Trophoblast cell (in vitro differentiated cells and primary cell): ENCODE results near the gene HIPK2.

ENCODE experiments used
- DNase-seq, 2 donors: peaks; one replicate each; pipeline ENCODE4 v3.0.0-alpha.2; 2016
- H2AFZ ChIP-seq: 2 replicates; pipeline ENCODE4 v1.6.1; 2013; ENCODE audit warnings: low read length, moderate library complexity, mild to moderate bottlenecking; ENCODE audit not compliant: insufficient read depth, poor library complexity
- H2AK5ac ChIP-seq: 2 replicates; pipeline ENCODE4 v1.6.1; 2013; ENCODE audit warnings: mild to moderate bottlenecking, low read length
- H2BK120ac ChIP-seq: 2 replicates; pipeline ENCODE4 v1.6.1; 2013; ENCODE audit warnings: low read length, mild to moderate bottlenecking, moderate library complexity; ENCODE audit not compliant: insufficient read depth, poor library complexity
- H2BK12ac ChIP-seq: 2 replicates; pipeline ENCODE4 v1.6.1; 2013; ENCODE audit warnings: mild to moderate bottlenecking, low read length, moderate library complexity
- H2BK5ac ChIP-seq: 2 replicates; pipeline ENCODE4 v1.6.1; 2013; ENCODE audit warnings: low read length, low read depth, moderate library complexity, mild to moderate bottlenecking; ENCODE audit not compliant: poor library complexity
- H3K14ac ChIP-seq: 2 replicates; pipeline ENCODE4 v1.6.1; 2013; ENCODE audit warnings: mild to moderate bottlenecking, low read length
- H3K18ac ChIP-seq: 2 replicates; pipeline ENCODE4 v1.6.1; 2013; ENCODE audit warnings: mild to moderate bottlenecking, low read length
- H3K23ac ChIP-seq: 2 replicates; pipeline ENCODE4 v1.6.1; 2013; ENCODE audit warnings: low read length
- H3K27ac ChIP-seq: 2 replicates; pipeline ENCODE4 v1.5.1; 2013; ENCODE audit warnings: low read depth, mild to moderate bottlenecking, inconsistent platforms, low read length, moderate library complexity
- H3K27me3 ChIP-seq: 2 replicates; pipeline ENCODE4 v1.6.1; 2013; ENCODE audit warnings: inconsistent platforms, mild to moderate bottlenecking, low read length, moderate library complexity; ENCODE audit not compliant: insufficient read depth
- H3K36me3 ChIP-seq, 2 experiments: 1 replicate in 1 of 2; 2 replicates in 1 of 2; pipeline ENCODE4 v1.6.1; 2013; ENCODE audit warnings: low read length in 2 of 2, mild to moderate bottlenecking in 2 of 2, moderate library complexity in 1 of 2; ENCODE audit not compliant: insufficient read depth in 2 of 2, control insufficient read depth in 1 of 2
- H3K4ac ChIP-seq: 2 replicates; pipeline ENCODE4 v1.6.1; 2013; ENCODE audit warnings: low read depth, mild to moderate bottlenecking, low read length, moderate library complexity
- H3K4me1 ChIP-seq, 2 experiments: 1 replicate in 1 of 2; 2 replicates in 1 of 2; pipeline ENCODE4 v1.6.1; 2013; ENCODE audit warnings: low read length in 2 of 2, mild to moderate bottlenecking in 2 of 2, moderate library complexity in 1 of 2; ENCODE audit not compliant: insufficient read depth in 2 of 2, control insufficient read depth in 1 of 2
- H3K4me2 ChIP-seq: 2 replicates; pipeline ENCODE4 v1.6.1; 2013; ENCODE audit warnings: inconsistent platforms, mild to moderate bottlenecking, low read length, moderate library complexity
- H3K4me3 ChIP-seq: 2 replicates; pipeline ENCODE4 v1.5.1; 2013; ENCODE audit warnings: mild to moderate bottlenecking, low read depth, low read length, inconsistent platforms
- H3K79me1 ChIP-seq: one replicate; pipeline ENCODE4 v1.6.1; 2013; ENCODE audit warnings: low read length
- H3K79me2 ChIP-seq: 2 replicates; pipeline ENCODE4 v1.6.1; 2013; ENCODE audit warnings: low read length, mild to moderate bottlenecking; ENCODE audit not compliant: control insufficient read depth, insufficient read depth, poor library complexity
- H3K9ac ChIP-seq: 2 replicates; pipeline ENCODE4 v1.6.1; 2013; ENCODE audit warnings: mild to moderate bottlenecking, low read length
- H3K9me3 ChIP-seq: 2 replicates; pipeline ENCODE4 v1.6.1; 2013; ENCODE audit warnings: low read depth, mild to moderate bottlenecking, control low read depth, inconsistent platforms, low read length; ENCODE audit not compliant: insufficient read depth
- H4K12ac ChIP-seq: 2 replicates; pipeline ENCODE4 v1.6.1; 2013; ENCODE audit warnings: low read depth, mild to moderate bottlenecking, low read length, moderate library complexity
- H4K8ac ChIP-seq: 2 replicates; pipeline ENCODE4 v1.6.1; 2013; ENCODE audit warnings: low read depth, mild to moderate bottlenecking, low read length, moderate library complexity
- H4K91ac ChIP-seq: one replicate; pipeline ENCODE4 v1.6.1; 2013; ENCODE audit warnings: low read depth, mild to moderate bottlenecking, low read length, moderate library complexity
- WGBS: extraction: QIAGEN DNeasy Blood & Tissue Kit; methylation state at CpG from one replicate; pipeline ENCODE4 v1.1.7; 2013; ENCODE audit warnings: missing lambda C conversion rate; ENCODE audit not compliant: insufficient read length, insufficient coverage; ENCODE audit errors: extremely low coverage; 5-methylcytosine and 5-hydroxymethylcytosine counted together

The HIPK2 gene

DNA sequence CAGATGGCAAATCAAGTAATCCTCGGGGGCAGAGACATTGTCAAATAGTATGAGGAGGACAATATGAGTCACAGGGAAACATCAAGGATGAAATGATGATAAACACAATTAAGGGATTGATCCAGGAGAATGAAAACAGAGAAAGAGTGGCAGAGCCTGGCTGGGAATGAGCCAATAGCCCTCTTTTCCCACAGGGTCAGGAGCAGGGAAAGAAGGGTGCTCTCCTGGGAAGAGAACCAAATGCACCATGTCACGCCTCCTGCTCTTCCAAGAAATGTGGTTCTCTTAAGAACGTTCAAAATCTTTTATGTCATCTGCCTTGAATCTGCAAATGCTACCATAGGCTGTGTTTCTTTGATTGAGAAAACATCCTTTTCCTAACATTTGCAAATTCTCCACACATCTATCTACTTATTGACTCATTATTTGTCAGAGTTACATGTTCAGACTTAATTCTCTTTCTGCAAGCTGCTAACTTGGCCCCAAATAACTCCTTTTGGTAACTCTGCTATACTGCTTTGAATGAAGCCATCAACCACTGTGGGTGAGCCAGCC, 50.6 kb downstream of the HIPK2 start:
- Histone ChIP-seq H3K9ac (no peak overlapping the region), H3K27me3 (no peaks in the 10 kb centered on the region), H3K4me1 (no peaks in the 10 kb centered on the region), H3K14ac (no peak overlapping the region), H3K4me3 (no peak overlapping the region), H3K4ac (no peak overlapping the region), H3K9me3 (peaks cover 2% of the 10 kb centered on the region), H4K12ac (no peak overlapping the region), H3K4me2 (no peak overlapping the region), H2BK5ac (no peak overlapping the region), H4K91ac (no peak overlapping the region), H2BK12ac (no peak overlapping the region), H3K23ac (no peak overlapping the region), H3K27ac (no peak overlapping the region), H3K36me3 (no peaks in the 10 kb centered on the region), H2AK5ac (no peak overlapping the region), H4K8ac (no peak overlapping the region), H2BK120ac (no peak overlapping the region), H2AFZ (no peak overlapping the region), H3K79me1 (no peaks in the 10 kb centered on the region), H3K18ac (no peak overlapping the region), H3K79me2 (no peaks in the 10 kb centered on the region)
- no CpG with 5 or more reads among the region's 3 CpGs for WGBS
- no peak for DNase-seq

DNA sequence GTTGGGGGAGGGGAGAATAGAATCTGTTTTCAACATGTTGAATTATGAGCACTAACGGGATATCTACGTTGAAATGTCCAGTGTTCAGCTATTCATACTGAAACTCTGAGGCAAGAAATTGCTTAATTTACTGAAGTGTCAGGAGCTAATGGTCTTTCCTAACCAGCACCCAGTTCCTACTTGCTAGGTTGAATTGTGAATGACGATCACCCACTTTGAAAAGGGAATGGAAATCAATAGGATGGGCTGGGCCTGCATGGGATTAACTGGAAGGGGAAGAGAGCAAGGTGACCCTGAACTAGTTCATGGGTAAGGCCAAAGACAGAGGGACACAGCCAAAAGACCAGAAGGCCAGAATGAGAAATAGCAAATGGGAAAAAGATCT, 51.3 kb downstream of the HIPK2 start:
- DNase-seq: no peak
- no peak overlapping the region for H2BK5ac ChIP-seq
- no peak overlapping the region for H3K4me3 ChIP-seq
- no peak overlapping the region for H2AK5ac ChIP-seq
- H3K4me1 ChIP-seq: no peaks in the 10 kb centered on the region
- no peak overlapping the region for H4K91ac ChIP-seq
- no peaks in the 10 kb centered on the region for H3K79me2 ChIP-seq
- H3K36me3 ChIP-seq: no peaks in the 10 kb centered on the region
- H4K12ac ChIP-seq: no peak overlapping the region
- no peak overlapping the region for H2BK12ac ChIP-seq
- H3K9me3 ChIP-seq: peaks cover 2% of the 10 kb centered on the region
- no peak overlapping the region for H2BK120ac ChIP-seq
- no peak overlapping the region for H3K18ac ChIP-seq
- no peak overlapping the region for H3K14ac ChIP-seq
- H3K79me1 ChIP-seq: no peaks in the 10 kb centered on the region
- no peak overlapping the region for H3K23ac ChIP-seq
- H3K27me3 ChIP-seq: no peaks in the 10 kb centered on the region
- H3K4me2 ChIP-seq: no peak overlapping the region
- H3K9ac ChIP-seq: no peak overlapping the region
- no CpG with 5 or more reads among the region's 3 CpGs for WGBS
- no peak overlapping the region for H2AFZ ChIP-seq
- no peak overlapping the region for H3K4ac ChIP-seq
- no peak overlapping the region for H3K27ac ChIP-seq
- no peak overlapping the region for H4K8ac ChIP-seq

DNA sequence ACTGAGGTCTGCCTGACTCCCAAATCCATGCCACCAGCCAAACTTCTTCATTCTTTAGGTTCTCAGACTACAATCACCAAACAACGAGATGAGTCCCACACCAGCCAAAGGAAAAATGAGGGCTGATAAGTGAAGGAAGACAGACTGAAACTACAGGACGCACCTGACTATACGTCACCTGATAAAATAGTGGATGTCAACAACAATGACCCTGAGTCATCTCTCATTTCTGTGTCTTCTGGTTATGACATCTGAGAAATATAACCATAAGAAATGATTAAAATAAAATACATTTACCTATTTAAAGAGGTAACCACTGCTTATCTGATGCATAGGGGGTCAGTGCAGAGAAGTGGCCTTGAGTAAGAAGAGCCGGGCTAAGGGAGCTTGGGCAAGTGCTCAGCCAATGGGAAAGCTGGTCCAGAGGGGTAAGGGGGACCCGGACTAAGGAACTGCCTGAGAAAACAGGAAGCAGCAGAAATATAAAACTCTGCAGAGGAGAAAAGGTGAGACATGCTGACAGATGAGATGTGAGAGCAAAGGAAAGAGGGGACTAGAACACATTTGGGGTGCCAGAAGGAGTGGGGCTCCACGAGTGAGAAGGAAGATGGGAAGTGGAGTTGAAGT, 51.8 kb downstream of the HIPK2 start:
- Histone ChIP-seq H3K36me3 (no peaks in the 10 kb centered on the region), H3K27me3 (no peaks in the 10 kb centered on the region), H4K12ac (no peak overlapping the region), H3K27ac (no peak overlapping the region), H2AFZ (no peak overlapping the region), H4K91ac (no peak overlapping the region), H3K18ac (no peak overlapping the region), H3K79me1 (no peaks in the 10 kb centered on the region), H3K4me3 (no peak overlapping the region), H3K4ac (no peak overlapping the region), H2AK5ac (no peak overlapping the region), H2BK12ac (no peak overlapping the region), H3K79me2 (no peaks in the 10 kb centered on the region), H3K4me2 (no peak overlapping the region), H3K14ac (no peak overlapping the region), H3K9me3 (peaks cover 2% of the 10 kb centered on the region), H2BK120ac (no peak overlapping the region), H3K23ac (no peak overlapping the region), H3K4me1 (no peaks in the 10 kb centered on the region), H3K9ac (no peak overlapping the region), H4K8ac (no peak overlapping the region), H2BK5ac (no peak overlapping the region)
- no CpG with 5 or more reads among the region's 6 CpGs for WGBS
- no peak for DNase-seq

DNA sequence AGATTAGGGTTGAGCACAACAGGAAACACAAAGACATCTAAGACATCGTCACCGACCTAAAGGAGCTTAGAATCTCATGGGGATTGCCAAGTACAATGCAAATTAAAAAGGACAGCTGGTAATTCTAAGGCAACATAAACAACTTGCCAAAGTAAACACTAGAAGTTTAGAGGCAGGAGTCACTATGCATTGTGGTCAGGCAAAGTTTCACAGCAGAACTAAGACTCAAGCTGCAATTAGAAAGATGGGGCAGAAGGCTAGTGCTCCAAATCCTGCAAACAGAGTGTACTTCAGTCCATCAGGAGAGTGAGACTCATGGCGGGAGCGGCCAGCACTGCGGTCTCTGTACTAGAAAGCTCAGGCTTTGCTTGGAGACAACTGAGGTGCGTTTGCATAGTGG, 52.7 kb downstream of the HIPK2 start:
- no peak overlapping the region for H4K91ac ChIP-seq
- DNase-seq: no peak
- no peak overlapping the region for H2BK5ac ChIP-seq
- H3K4me3 ChIP-seq: no peak overlapping the region
- no peak overlapping the region for H3K4me2 ChIP-seq
- no peak overlapping the region for H3K4ac ChIP-seq
- H2BK120ac ChIP-seq: no peak overlapping the region
- H2BK12ac ChIP-seq: no peak overlapping the region
- H3K79me2 ChIP-seq: no peaks in the 10 kb centered on the region
- no peak overlapping the region for H3K18ac ChIP-seq
- no peak overlapping the region for H2AFZ ChIP-seq
- no peaks in the 10 kb centered on the region for H3K4me1 ChIP-seq
- no peak overlapping the region for H3K27ac ChIP-seq
- H2AK5ac ChIP-seq: no peak overlapping the region
- H4K8ac ChIP-seq: no peak overlapping the region
- no peaks in the 10 kb centered on the region for H3K36me3 ChIP-seq
- H3K27me3 ChIP-seq: no peaks in the 10 kb centered on the region
- H4K12ac ChIP-seq: no peak overlapping the region
- no peak overlapping the region for H3K23ac ChIP-seq
- H3K9ac ChIP-seq: no peak overlapping the region
- no CpG with 5 or more reads among the region's 6 CpGs for WGBS
- H3K79me1 ChIP-seq: no peaks in the 10 kb centered on the region
- H3K14ac ChIP-seq: no peak overlapping the region
- H3K9me3 ChIP-seq: peaks cover 2% of the 10 kb centered on the region
